HG02759 (cell line): ENCODE data around the gene CCT6B.

Experiments used
- ATAC-seq: cut with Tn5 transposase; IDR thresholded peaks from one replicate; pipeline ENCODE4 v1.9.1; 2021; ENCODE audit warnings: mild to moderate bottlenecking, moderate library complexity; ENCODE audit not compliant: unreplicated experiment

CCT6B gene

GRCh38 chr17:34892461-34893249 lies 68.6 kb downstream of the CCT6B start:
- no peak for ATAC-seq

DNA sequence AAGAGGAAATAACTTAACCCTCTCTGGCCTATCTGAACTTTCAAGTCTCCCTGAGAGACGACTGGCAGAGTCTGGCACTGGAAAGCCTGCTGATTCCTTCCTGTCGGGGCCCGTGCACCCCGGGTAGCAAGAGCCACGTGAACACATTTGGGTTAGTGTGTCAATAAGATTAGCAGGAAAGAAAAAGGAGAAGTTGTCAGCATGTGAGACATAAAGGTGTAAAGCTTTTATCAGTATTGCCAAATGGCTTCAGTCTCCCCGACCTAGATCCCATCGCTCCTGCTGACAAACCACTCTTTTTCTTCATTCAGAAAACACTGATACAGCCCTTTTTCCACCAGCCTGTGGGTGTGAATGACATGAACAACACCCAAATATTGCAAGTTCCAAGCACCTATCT lies 74.4 kb downstream of the CCT6B start:
- ATAC-seq: no peak

- ATAC-seq: no peak
These were observed 76.2 kb downstream of the CCT6B start for GRCh38 chr17:34885076-34885475.

GRCh38 chr17:34884597-34884996 lies 76.7 kb downstream of the CCT6B start:
- no peak for ATAC-seq

GRCh38 chr17:34883106-34884000 lies 77.9 kb downstream of the CCT6B start:
- ATAC-seq: no peak

DNA sequence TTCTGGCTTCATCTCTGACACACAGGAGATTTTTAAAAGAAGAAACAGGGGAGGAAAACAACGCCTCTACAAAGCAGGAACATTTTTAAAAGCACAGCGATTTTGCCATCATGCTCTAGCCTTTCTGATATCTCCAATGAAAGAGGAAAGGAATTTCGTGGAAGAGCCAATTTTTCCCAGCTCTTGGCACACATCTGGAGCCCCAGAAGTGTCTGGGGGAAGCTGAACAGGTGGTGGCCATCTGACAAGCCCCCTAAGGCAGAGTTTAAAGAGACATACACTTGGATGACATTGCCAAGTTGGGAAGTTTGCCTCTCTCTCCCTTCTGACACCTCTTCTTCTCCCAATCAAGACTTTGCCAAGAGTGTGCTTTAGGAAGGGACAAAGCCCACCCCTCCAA lies 82.1 kb downstream of the CCT6B start:
- ATAC-seq: no peak
